Upper lobe of left lung (tissue), 4 donors: ENCODE results near the gene MTMR2.

ENCODE experiments used
- EP300 ChIP-seq, 4 donors: sonication (generic); formaldehyde crosslinking; IDR thresholded peaks; one replicate each; pipeline ENCODE4 v1.5.1; 2017; ENCODE audit warnings: antibody characterized with exemption in 4 of 4, control low read depth in 2 of 4
- POLR2AphosphoS5 ChIP-seq, 2 donors: sonication (generic); formaldehyde crosslinking; IDR thresholded peaks; one replicate each; pipeline ENCODE4 v1.5.1; 2017; ENCODE audit warnings: antibody characterized with exemption in 2 of 2
- TF ChIP-seq, protein P1 (sequence below), 6 experiments: fragments of 450-650 bp in 4 of 6; fragments of 200-600 bp in 2 of 6; sonication (generic) in 2 of 6; IDR thresholded peaks; one replicate each; pipeline ENCODE4 v1.5.1; 2016 to 2019; ENCODE audit warnings: antibody characterized with exemption in 6 of 6

DNA sequence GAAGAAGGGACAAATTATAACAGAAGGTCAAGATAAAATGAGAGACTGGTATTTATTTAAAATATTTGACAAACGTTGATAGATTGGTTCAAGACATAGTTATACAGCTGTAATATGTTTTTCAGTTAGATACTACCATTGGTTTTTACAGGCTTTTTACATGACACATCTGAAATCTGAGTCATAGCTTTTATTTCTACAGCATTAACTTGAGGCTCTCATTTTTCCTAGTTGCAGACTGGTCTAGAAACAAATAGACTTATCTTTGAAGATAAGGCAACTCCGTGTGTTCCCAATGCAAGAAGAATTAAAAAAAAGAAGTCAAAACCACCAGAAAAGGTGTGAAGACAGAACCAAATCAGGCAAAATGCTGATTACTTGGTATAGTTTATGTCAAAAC, 102.3 kb downstream of the MTMR2 start:
- TF ChIP-seq POLR2AphosphoS5 (IDR thresholded peaks at IDR 0.05) (no peak), EP300 (IDR thresholded peaks at IDR 0.05) (no peak)
- TF ChIP-seq, protein P1, sequence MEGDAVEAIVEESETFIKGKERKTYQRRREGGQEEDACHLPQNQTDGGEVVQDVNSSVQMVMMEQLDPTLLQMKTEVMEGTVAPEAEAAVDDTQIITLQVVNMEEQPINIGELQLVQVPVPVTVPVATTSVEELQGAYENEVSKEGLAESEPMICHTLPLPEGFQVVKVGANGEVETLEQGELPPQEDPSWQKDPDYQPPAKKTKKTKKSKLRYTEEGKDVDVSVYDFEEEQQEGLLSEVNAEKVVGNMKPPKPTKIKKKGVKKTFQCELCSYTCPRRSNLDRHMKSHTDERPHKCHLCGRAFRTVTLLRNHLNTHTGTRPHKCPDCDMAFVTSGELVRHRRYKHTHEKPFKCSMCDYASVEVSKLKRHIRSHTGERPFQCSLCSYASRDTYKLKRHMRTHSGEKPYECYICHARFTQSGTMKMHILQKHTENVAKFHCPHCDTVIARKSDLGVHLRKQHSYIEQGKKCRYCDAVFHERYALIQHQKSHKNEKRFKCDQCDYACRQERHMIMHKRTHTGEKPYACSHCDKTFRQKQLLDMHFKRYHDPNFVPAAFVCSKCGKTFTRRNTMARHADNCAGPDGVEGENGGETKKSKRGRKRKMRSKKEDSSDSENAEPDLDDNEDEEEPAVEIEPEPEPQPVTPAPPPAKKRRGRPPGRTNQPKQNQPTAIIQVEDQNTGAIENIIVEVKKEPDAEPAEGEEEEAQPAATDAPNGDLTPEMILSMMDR (IDR thresholded peaks at IDR 0.05), result no peak
